ENCODE results near the gene ANKRD33. TPM values are rescaled to one million over a fixed set of nuclear protein-coding genes. Genes with fewer than 3 reads are reported as not detected.

ANKRD33 gene
- not detected in 2 replicates for total RNA-seq (2022)
- Bru-seq, nascent RNA, result not detected
- not detected for BruChase-seq, experiment 1, labeled RNA remaining after a 6-hour chase
- BruChase-seq, experiment 2, labeled RNA remaining after a 2-hour chase, result not detected
- long read RNA-seq, result 0 reads

- H3K27me3 Mint-ChIP-seq (ENCODE audit: insufficient read depth, unreplicated experiment), result no peaks in the 10 kb centered on the region
- H3K9me3 Mint-ChIP-seq (ENCODE audit: unreplicated experiment), result no peaks in the 10 kb centered on the region
- no peak for TF ChIP-seq CTCF (IDR thresholded peaks at IDR 0.05; ENCODE audit: unreplicated experiment)
- H3K27ac Mint-ChIP-seq (ENCODE audit: low read depth, unreplicated experiment), result no peak within 1 kb of the TSS
- peaks cover 14% of the 10 kb centered on the region for H3K4me1 Mint-ChIP-seq (ENCODE audit: insufficient read depth, unreplicated experiment)
- ChIA-PET POLR2A (interaction anchor here (0.7 kb wide), 1 partner anchor 11 kb away, joined by 3 read pairs; no protein-coding TSS in a partner anchor), CTCF (interaction anchor here (1.5 to 4.5 kb wide), 3 partner anchors 14 to 138 kb away, joined by 3 to 15 read pairs (median 8); no protein-coding TSS in a partner anchor)
- no peaks in the 10 kb centered on the region for H3K36me3 Mint-ChIP-seq (ENCODE audit: insufficient read depth, unreplicated experiment)
- no peak for DNase-seq (ENCODE audit: unreplicated experiment)
- BruUV-seq (replicated peaks), result no TSS peak
- H3K4me3 Mint-ChIP-seq (ENCODE audit: unreplicated experiment), result no peak within 1 kb of the TSS
- intact Hi-C loops (cut with micrococcal nuclease), result no loop called here
Measured at GRCh38 chr12:51887476-51888315, at the start of gene ANKRD33. ANKRD33 (plus strand) TSS chr12:51888103; CDS start chr12:51888187, 84 bp downstream.

- no peak for DNase-seq (ENCODE audit: unreplicated experiment)
- peaks cover 65% of the 10 kb centered on the region for H3K27me3 Mint-ChIP-seq (ENCODE audit: insufficient read depth, unreplicated experiment)
- POLR2A ChIA-PET, result no interaction called here
- H3K4me1 Mint-ChIP-seq (ENCODE audit: insufficient read depth, unreplicated experiment), result no peaks in the 10 kb centered on the region
- no TSS peak for BruUV-seq (replicated peaks)
- peaks cover 4% of the 10 kb centered on the region for H3K9me3 Mint-ChIP-seq (ENCODE audit: unreplicated experiment)
- H3K36me3 Mint-ChIP-seq (ENCODE audit: insufficient read depth, unreplicated experiment), result no peaks in the 10 kb centered on the region
- H3K27ac Mint-ChIP-seq (ENCODE audit: low read depth, unreplicated experiment), result no peak overlapping the region
- intact Hi-C loops (cut with micrococcal nuclease), result no loop called here
- no peak for TF ChIP-seq CTCF (IDR thresholded peaks at IDR 0.05; ENCODE audit: unreplicated experiment)
- CTCF ChIA-PET, result interaction anchor here (1.7 kb wide), 1 partner anchor 15 kb away, joined by 7 read pairs; no protein-coding TSS in a partner anchor
- no peak overlapping the region for H3K4me3 Mint-ChIP-seq (ENCODE audit: unreplicated experiment)
Measured at GRCh38 chr12:51838762-51839161, 49.1 kb upstream of the ANKRD33 start.

- CTCF ChIA-PET, result interaction anchor here (1.7 kb wide), 1 partner anchor 16 kb away, joined by 7 read pairs; no protein-coding TSS in a partner anchor
- Mint-ChIP-seq H3K36me3 (ENCODE audit: insufficient read depth, unreplicated experiment) (no peaks in the 10 kb centered on the region), H3K27ac (ENCODE audit: low read depth, unreplicated experiment) (no peak overlapping the region), H3K9me3 (ENCODE audit: unreplicated experiment) (no peaks in the 10 kb centered on the region), H3K4me3 (ENCODE audit: unreplicated experiment) (no peak overlapping the region), H3K4me1 (ENCODE audit: insufficient read depth, unreplicated experiment) (no peaks in the 10 kb centered on the region), H3K27me3 (ENCODE audit: insufficient read depth, unreplicated experiment) (peaks cover 65% of the 10 kb centered on the region)
- BruUV-seq (replicated peaks), result no TSS peak
- POLR2A ChIA-PET, result no interaction called here
- intact Hi-C loops (cut with micrococcal nuclease), result no loop called here
- no peak for DNase-seq (ENCODE audit: unreplicated experiment)
- TF ChIP-seq CTCF (IDR thresholded peaks at IDR 0.05; ENCODE audit: unreplicated experiment), result no peak
Measured at GRCh38 chr12:51839310-51839947, 48.5 kb upstream of the ANKRD33 start.

GRCh38 chr12:51840966-51841365 is 46.9 kb upstream of the ANKRD33 start:
- no peak overlapping the region for H3K27ac Mint-ChIP-seq (ENCODE audit: low read depth, unreplicated experiment)
- ChIA-PET POLR2A (no interaction called here), CTCF (no interaction called here)
- no peak for TF ChIP-seq CTCF (IDR thresholded peaks at IDR 0.05; ENCODE audit: unreplicated experiment)
- H3K27me3 Mint-ChIP-seq (ENCODE audit: insufficient read depth, unreplicated experiment), result peaks cover 80% of the 10 kb centered on the region
- BruUV-seq (replicated peaks), result no TSS peak
- intact Hi-C loops (cut with micrococcal nuclease), result no loop called here
- H3K4me3 Mint-ChIP-seq (ENCODE audit: unreplicated experiment), result no peak overlapping the region
- no peaks in the 10 kb centered on the region for H3K9me3 Mint-ChIP-seq (ENCODE audit: unreplicated experiment)
- H3K36me3 Mint-ChIP-seq (ENCODE audit: insufficient read depth, unreplicated experiment), result no peaks in the 10 kb centered on the region
- no peaks in the 10 kb centered on the region for H3K4me1 Mint-ChIP-seq (ENCODE audit: insufficient read depth, unreplicated experiment)
- no peak for DNase-seq (ENCODE audit: unreplicated experiment)
